HFF-Myc (cell line): ENCODE data around the gene CHN1.

ENCODE experiments used
- DNase-seq: peaks from one replicate; pipeline ENCODE4 v3.0.0-alpha.2; 2011; ENCODE audit warnings: low read depth; ENCODE audit errors: extremely low read depth
- H3K4me3 ChIP-seq: replicated peaks from 2 replicates; pipeline ENCODE4 v1.5.1; 2011; ENCODE audit warnings: low read depth, mild to moderate bottlenecking, control low read depth, low read length
- TF ChIP-seq, protein P1 (sequence below): IDR thresholded peaks from 2 replicates; pipeline ENCODE4 v1.5.1; 2012; ENCODE audit warnings: mild to moderate bottlenecking, low read depth, low read length, control low read depth; ENCODE audit errors: missing control alignments

The CHN1 gene

GRCh38 chr2:174789001-174789400 lies 216.2 kb downstream of the CHN1 start:
- TF ChIP-seq, protein P1, sequence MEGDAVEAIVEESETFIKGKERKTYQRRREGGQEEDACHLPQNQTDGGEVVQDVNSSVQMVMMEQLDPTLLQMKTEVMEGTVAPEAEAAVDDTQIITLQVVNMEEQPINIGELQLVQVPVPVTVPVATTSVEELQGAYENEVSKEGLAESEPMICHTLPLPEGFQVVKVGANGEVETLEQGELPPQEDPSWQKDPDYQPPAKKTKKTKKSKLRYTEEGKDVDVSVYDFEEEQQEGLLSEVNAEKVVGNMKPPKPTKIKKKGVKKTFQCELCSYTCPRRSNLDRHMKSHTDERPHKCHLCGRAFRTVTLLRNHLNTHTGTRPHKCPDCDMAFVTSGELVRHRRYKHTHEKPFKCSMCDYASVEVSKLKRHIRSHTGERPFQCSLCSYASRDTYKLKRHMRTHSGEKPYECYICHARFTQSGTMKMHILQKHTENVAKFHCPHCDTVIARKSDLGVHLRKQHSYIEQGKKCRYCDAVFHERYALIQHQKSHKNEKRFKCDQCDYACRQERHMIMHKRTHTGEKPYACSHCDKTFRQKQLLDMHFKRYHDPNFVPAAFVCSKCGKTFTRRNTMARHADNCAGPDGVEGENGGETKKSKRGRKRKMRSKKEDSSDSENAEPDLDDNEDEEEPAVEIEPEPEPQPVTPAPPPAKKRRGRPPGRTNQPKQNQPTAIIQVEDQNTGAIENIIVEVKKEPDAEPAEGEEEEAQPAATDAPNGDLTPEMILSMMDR, result no peak
- peak overlapping the region; percentile 18 for H3K4me3 ChIP-seq
- no peak for DNase-seq

- H3K4me3 ChIP-seq, result peak overlapping the region; percentile 18
- peak; percentile 85 for DNase-seq
- TF ChIP-seq, protein P1, result no peak
Measured at GRCh38 chr2:174788291-174788929, 216.8 kb downstream of the CHN1 start.

DNA sequence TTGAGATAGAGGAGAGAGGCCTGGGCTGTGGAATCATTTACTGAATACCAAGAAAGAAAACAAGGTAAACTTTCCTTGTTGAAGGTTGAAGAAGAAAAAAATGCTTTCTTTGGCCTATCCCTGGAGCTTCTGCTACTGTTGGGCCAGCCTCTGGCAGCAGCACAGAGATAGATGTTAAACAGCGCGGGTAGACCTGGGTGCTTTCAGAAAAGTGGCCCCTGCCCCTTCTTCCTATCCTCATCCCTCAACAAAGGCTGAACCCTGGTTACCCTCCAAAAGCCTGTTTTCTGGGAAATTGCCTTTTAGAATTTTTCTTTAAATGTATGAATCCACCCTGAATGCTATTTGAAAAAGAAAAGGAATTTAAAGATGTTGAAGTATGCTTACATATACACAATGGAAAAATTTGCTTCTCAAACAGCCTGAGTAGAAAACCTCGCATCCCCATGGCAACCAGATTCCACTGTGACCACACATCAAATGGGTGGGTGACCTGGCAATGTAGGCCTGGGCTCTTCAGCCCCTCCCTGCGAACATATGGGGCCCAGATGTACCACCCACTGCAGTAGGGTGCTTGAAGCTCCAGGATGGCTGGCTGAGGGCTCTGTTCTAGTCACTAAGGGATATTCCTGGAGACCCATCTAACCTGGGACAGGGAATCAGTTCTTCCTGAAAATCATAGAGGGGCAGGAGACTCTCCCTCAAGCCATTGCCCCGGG lies 217.5 kb downstream of the CHN1 start:
- DNase-seq, result peak; percentile 100
- H3K4me3 ChIP-seq, result no peak overlapping the region
- TF ChIP-seq, protein P1, result no peak

DNA sequence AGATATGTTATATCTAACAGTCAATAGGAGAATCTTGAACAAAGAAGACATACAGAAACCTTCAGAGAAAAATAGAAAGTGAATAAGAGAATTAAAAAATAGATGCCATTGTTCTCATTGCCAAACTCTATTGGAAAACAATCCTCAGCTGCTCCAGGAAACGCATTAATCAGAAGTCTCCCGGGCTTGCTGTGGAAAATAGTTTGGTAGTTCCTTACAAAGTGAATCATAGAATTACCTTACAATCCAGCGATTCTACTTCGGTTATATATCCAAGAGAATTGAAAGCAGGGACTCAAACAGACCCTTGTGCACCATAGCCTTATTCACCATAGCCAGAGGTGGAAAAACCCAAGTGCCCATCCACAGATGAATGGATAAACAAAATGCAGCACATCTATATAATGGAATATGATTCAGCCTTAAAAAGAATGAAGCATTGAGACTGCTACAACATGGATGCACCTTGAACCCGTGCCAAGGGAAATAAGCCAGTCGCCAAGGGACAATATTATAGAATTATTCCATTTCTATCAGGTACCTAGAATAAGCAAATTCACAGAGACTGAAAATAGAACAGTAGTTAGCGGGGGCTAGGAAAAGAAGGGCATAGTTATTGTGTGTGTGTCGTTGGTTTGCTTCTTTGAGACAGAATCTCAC lies 219.0 kb downstream of the CHN1 start:
- H3K4me3 ChIP-seq, result no peak overlapping the region
- TF ChIP-seq, protein P1, result no peak
- no peak for DNase-seq

- no peak for DNase-seq
- no peak overlapping the region for H3K4me3 ChIP-seq
- TF ChIP-seq, protein P1, result no peak
Measured at GRCh38 chr2:174785481-174785880, 219.7 kb downstream of the CHN1 start.

DNA sequence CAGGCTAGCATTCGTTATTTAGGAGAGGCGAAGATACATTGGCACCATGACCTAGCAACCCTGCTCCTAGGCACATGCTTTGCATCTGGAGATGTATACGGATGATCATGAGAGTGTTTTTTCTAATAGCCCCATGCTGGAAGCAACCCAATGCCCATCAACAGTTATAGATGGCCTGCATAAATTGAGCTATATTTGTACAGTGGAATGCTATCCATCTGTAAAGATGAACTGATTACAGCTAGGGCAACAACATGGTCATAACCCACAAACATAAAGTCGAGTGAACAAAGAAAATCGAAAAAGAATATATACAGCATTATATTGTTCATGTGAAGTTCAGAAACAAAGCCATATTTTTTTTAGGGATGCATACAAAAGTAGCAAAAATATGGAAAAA lies 220.3 kb downstream of the CHN1 start:
- DNase-seq, result no peak
- no peak overlapping the region for H3K4me3 ChIP-seq
- TF ChIP-seq, protein P1, result no peak
